ENCODE data around the gene LRP1.

LRP1 gene

DNA sequence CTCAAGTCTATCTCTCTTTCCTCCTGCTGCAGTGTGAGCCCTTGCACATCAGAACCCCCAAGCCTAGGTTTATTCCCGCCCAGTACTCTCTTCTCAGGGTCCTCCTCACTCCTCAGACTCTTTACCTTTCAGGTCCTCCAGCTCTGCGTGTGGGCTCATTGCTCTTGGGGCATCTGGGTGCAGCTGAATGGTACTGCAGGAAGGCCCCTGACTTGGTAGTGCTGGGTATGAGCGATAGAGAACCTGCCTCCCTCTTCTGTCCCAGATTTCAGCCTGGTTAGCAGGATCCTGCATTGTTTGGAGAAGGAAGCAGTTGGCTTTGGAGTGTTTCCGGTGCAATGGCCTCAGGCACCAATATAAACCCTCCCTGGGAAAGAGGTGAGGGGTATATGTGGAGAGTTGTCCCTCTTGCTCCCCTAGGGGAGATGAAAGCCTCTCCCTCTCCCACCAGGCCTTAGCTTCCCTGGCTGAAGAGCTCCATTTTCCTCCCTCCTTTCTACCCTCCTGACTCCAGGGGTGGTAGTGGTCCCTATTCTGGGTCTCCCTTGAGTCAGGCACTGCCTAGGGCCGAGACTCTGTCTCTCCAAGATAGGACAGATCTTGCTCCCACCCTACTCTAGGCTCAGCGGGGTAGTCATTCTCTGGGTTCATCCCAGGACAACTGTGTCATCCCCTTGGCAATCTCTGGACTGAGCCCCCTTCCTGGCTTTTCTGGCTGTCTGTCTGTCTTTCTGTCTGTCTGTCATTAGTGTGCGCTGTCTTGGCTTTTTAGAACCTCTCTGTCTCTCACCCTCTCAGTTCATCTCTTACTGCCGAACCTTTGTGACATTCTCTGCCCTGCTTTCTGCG is 3.8 kb downstream of the LRP1 start:
- Histone ChIP-seq H3K36me3 (ENCODE audit: control insufficient read depth, insufficient read depth, low read length, severe bottlenecking) (peaks cover 20% of the 10 kb centered on the region), H3K4me1 (ENCODE audit: control insufficient read depth, insufficient read depth, low read length) (peaks cover 63% of the 10 kb centered on the region), H3K9me3 (ENCODE audit: control insufficient read depth, low read length) (no peaks in the 10 kb centered on the region), H3K9ac (ENCODE audit: low read length) (peak overlapping the region; percentile 94), H3K4me3 (ENCODE audit: low read length) (peak overlapping the region; percentile 84), H3K27me3 (replicated peaks; ENCODE audit: control insufficient read depth, insufficient read depth, low read length) (no peaks in the 10 kb centered on the region)
- DNase-seq (ENCODE audit: low read depth) = peak; percentile 44

DNA sequence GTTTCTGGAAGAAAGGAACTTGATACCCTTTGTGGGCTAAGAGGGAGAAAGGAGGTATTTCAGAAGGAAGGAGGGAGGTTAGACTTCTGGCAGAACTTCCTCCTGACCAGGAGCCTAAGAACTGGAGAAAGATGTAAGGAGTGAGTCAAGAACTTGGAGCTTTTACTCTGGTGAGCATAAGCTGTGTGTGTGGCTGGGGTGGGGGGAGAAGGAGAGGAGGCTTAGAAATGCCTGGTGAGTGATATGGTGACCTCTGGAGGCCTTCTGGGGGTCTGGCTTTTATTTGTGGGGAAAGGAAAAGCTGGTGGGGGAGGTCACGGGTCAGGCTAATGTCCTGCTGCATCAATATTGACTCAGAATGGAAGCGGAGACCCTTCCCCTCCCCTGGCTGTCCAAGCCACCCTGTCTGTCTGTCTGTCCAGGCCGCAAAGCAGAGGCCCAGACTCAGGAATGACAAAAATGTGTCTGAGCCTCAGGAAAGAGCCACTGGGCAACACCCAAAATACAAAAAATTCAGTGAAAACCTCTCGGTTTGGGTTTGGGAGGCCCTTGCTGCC is 4.8 kb downstream of the LRP1 start:
- Histone ChIP-seq H3K36me3 (ENCODE audit: control insufficient read depth, insufficient read depth, low read length, severe bottlenecking) (peaks cover 25% of the 10 kb centered on the region), H3K9me3 (ENCODE audit: control insufficient read depth, low read length) (no peaks in the 10 kb centered on the region), H3K4me3 (ENCODE audit: low read length) (peak overlapping the region; percentile 84), H3K9ac (ENCODE audit: low read length) (peak overlapping the region; percentile 94), H3K27me3 (replicated peaks; ENCODE audit: control insufficient read depth, insufficient read depth, low read length) (no peaks in the 10 kb centered on the region), H3K4me1 (ENCODE audit: control insufficient read depth, insufficient read depth, low read length) (peaks cover 70% of the 10 kb centered on the region)
- peak; percentile 67 for DNase-seq (ENCODE audit: low read depth)

DNA sequence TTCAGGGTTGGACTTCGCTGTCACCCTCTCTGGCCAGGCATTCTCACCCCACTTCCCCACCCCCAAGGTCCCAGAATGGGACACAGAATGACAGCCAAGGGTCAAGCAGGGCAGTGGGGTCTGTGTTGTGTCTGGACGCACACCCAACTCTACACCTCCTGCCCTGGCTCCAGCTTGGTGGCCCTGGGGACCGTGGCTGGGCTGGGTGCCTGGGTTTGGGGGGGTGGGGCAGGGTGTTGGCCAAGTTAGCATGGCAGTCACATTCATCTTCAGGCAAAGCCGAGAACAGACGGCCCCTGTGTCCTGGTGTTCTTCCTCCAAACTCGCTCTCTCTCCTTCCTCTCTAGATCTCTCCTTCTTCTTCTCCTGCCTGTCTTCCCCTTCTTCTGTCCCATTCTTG is 5.6 kb downstream of the LRP1 start:
- DNase-seq (ENCODE audit: low read depth) = peak; percentile 38
- H3K36me3 ChIP-seq (ENCODE audit: control insufficient read depth, insufficient read depth, low read length, severe bottlenecking) = peaks cover 31% of the 10 kb centered on the region
- H3K4me1 ChIP-seq (ENCODE audit: control insufficient read depth, insufficient read depth, low read length) = peaks cover 78% of the 10 kb centered on the region
- H3K4me3 ChIP-seq (ENCODE audit: low read length) = peak overlapping the region; percentile 77
- no peaks in the 10 kb centered on the region for H3K27me3 ChIP-seq (replicated peaks; ENCODE audit: control insufficient read depth, insufficient read depth, low read length)
- H3K9ac ChIP-seq (ENCODE audit: low read length) = peak overlapping the region; percentile 91
- no peaks in the 10 kb centered on the region for H3K9me3 ChIP-seq (ENCODE audit: control insufficient read depth, low read length)

DNA sequence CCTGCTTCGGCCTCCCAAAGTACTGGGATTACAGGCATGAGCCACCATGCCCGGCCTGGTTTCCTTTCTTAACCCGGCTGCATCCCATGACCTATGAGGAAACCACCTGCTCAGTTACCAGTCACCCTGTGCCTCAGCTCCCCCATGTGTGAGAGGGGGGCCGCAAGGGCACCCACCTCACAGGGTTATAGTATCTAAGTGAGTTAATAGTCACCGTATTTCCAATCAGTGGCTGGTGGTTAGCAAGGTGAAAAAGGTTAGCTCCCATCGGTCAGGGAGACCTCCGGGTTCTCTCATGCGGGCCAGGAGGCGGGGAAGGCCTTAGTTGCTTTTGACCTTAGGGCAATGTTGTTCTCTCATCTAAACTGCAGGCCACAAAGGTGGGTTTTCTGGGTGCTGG is 6.7 kb downstream of the LRP1 start:
- H3K27me3 ChIP-seq (replicated peaks; ENCODE audit: control insufficient read depth, insufficient read depth, low read length) = no peaks in the 10 kb centered on the region
- peaks cover 88% of the 10 kb centered on the region for H3K4me1 ChIP-seq (ENCODE audit: control insufficient read depth, insufficient read depth, low read length)
- peaks cover 41% of the 10 kb centered on the region for H3K36me3 ChIP-seq (ENCODE audit: control insufficient read depth, insufficient read depth, low read length, severe bottlenecking)
- peak overlapping the region; percentile 61 for H3K4me3 ChIP-seq (ENCODE audit: low read length)
- no peaks in the 10 kb centered on the region for H3K9me3 ChIP-seq (ENCODE audit: control insufficient read depth, low read length)
- DNase-seq (ENCODE audit: low read depth) = peak; percentile 15
- H3K9ac ChIP-seq (ENCODE audit: low read length) = peak overlapping the region; percentile 91

DNA sequence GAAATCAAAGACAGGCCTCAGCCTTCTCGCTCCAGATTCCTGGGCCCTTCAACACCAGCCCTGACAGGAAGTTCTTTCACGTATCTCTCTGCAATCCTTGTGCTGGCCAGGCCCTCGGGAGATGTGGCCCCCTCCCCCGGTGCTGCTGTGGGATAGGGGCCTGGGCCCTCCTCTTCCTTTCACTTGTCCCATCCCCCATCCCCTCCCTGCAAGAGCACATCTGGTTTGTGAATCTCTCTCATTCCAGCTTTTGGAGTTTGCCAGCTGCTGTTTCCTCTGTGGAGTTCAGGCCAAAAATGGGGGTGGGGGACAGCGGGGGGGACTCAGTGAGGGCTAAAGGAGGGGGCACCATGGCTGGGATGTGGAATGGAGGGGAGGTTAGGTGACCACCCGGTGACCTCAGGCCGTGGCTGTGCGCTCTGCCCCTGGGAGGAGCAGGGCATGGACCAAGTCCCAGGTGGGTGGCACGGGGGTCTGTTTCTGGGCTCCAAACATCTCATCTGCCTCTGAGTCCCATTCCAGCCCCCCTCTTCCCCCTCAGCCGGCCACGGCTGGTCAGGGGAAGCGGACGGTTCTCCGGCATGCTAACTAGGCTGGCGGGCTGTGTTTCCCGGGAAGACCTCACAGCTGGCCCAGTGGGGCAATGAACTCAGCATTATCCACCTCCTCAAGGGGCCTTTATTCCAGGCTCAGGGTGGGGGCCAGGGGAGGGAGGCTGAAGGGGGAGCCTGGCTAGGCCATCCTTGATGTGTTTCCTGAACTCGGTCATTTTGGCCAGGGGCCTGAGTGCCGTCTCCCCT is 7.4 kb downstream of the LRP1 start:
- no peaks in the 10 kb centered on the region for H3K27me3 ChIP-seq (replicated peaks; ENCODE audit: control insufficient read depth, insufficient read depth, low read length)
- peak overlapping the region; percentile 91 for H3K9ac ChIP-seq (ENCODE audit: low read length)
- H3K4me3 ChIP-seq (ENCODE audit: low read length) = peak overlapping the region; percentile 61
- DNase-seq (ENCODE audit: low read depth) = peak; percentile 68
- H3K36me3 ChIP-seq (ENCODE audit: control insufficient read depth, insufficient read depth, low read length, severe bottlenecking) = peaks cover 46% of the 10 kb centered on the region
- peaks cover 94% of the 10 kb centered on the region for H3K4me1 ChIP-seq (ENCODE audit: control insufficient read depth, insufficient read depth, low read length)
- no peaks in the 10 kb centered on the region for H3K9me3 ChIP-seq (ENCODE audit: control insufficient read depth, low read length)

DNA sequence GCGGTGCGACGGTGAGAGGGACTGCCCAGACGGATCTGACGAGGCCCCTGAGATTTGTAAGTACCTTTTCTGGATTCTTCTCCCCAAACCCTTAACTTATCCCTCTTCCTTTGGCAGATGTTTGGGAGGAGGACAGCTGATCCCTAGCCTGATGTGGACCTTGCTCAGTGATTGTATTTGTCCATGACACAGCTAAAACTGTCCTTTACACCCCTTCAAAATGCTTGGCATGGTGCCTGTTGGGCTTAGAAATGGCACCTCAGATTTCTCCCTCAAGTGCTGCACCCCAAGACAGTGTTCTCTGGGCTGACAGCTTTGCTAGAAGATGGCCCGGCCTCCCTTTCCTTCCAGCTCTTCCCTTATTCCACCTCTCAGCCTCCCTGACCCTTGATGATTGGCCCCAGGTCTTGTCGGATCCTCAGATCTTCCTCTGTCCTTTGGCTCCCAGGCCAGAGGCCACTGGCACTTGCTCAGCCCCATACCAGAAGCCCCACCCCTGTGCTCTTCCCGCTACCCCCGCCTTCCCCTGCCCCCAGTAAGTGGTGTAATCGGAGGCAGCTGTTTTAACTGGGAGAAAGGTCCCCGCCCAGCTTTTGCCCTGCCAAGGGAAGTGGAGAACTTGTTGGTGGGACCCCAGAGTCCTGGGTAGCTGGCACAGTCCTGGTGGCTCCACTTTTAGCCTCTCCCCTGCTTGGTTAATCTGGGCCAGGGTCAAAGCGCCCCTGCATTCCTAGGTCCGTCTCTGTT is 10.4 kb downstream of the LRP1 start:
- H3K9me3 ChIP-seq (ENCODE audit: control insufficient read depth, low read length) = no peaks in the 10 kb centered on the region
- peak; percentile 41 for DNase-seq (ENCODE audit: low read depth)
- peak overlapping the region; percentile 42 for H3K4me3 ChIP-seq (ENCODE audit: low read length)
- peaks cover 96% of the 10 kb centered on the region for H3K4me1 ChIP-seq (ENCODE audit: control insufficient read depth, insufficient read depth, low read length)
- H3K36me3 ChIP-seq (ENCODE audit: control insufficient read depth, insufficient read depth, low read length, severe bottlenecking) = peaks cover 58% of the 10 kb centered on the region
- H3K9ac ChIP-seq (ENCODE audit: low read length) = peak overlapping the region; percentile 91
- H3K27me3 ChIP-seq (replicated peaks; ENCODE audit: control insufficient read depth, insufficient read depth, low read length) = no peaks in the 10 kb centered on the region

DNA sequence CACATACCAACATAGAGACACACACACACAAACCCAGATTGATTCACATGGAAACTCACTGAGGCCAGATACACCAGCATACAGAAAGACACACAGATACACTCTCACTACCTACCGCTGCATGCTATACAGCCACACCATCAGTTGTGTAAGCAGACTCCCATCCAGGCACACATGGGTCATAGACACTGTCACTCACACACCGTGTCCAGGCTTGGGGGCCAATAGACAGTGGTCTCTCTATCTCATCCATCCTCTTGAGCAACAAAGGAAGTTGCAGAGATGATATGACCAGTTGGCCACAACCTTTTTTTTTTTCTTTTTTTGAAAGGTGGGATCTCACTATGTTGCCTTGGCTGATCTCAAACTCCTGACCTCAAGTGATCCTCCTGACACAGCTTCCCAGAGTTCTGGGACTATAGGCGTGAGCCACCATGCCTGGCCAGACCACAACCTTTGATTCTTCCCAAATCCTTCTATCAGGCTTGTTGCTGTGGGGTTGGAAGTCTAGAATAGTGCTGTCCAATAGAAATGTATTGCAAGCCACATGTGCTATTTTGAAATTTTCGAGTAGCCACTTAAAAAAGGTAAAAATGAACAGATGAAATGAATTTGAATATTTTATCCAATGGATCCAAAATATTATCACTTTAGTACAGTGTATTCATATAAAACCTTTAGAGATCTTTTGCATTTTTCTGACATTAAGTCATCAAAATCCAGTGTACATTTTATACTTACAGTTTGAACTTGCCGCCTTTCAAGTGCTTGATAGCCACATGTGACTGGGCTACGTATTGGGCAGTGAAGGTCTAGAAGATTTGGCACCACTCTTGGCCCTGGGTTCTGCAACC is 11.7 kb downstream of the LRP1 start:
- peak overlapping the region; percentile 80 for H3K9ac ChIP-seq (ENCODE audit: low read length)
- H3K9me3 ChIP-seq (ENCODE audit: control insufficient read depth, low read length) = no peaks in the 10 kb centered on the region
- H3K36me3 ChIP-seq (ENCODE audit: control insufficient read depth, insufficient read depth, low read length, severe bottlenecking) = peaks cover 72% of the 10 kb centered on the region
- peak overlapping the region; percentile 8 for H3K4me3 ChIP-seq (ENCODE audit: low read length)
- peaks cover 97% of the 10 kb centered on the region for H3K4me1 ChIP-seq (ENCODE audit: control insufficient read depth, insufficient read depth, low read length)
- peak; percentile 64 for DNase-seq (ENCODE audit: low read depth)
- H3K27me3 ChIP-seq (replicated peaks; ENCODE audit: control insufficient read depth, insufficient read depth, low read length) = no peaks in the 10 kb centered on the region

DNA sequence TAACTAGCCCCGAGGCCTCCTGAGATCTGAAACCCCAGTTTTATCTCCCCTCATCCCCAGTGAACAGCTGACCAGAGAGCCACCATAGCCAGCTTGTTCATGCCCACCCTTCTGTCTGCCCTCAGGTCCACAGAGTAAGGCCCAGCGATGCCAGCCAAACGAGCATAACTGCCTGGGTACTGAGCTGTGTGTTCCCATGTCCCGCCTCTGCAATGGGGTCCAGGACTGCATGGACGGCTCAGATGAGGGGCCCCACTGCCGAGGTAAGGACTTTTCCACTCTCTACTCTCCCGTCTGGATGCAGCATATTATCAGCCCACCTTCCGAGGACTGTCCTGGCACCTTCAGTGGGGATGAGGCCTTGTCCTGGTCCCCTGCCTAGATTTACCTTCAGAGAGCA is 13.0 kb downstream of the LRP1 start:
- DNase-seq (ENCODE audit: low read depth) = no peak
- Histone ChIP-seq H3K9me3 (ENCODE audit: control insufficient read depth, low read length) (no peaks in the 10 kb centered on the region), H3K9ac (ENCODE audit: low read length) (peak overlapping the region; percentile 89), H3K4me3 (ENCODE audit: low read length) (no peak overlapping the region), H3K27me3 (replicated peaks; ENCODE audit: control insufficient read depth, insufficient read depth, low read length) (no peaks in the 10 kb centered on the region), H3K36me3 (ENCODE audit: control insufficient read depth, insufficient read depth, low read length, severe bottlenecking) (peaks cover 84% of the 10 kb centered on the region), H3K4me1 (ENCODE audit: control insufficient read depth, insufficient read depth, low read length) (peaks cover 97% of the 10 kb centered on the region)

DNA sequence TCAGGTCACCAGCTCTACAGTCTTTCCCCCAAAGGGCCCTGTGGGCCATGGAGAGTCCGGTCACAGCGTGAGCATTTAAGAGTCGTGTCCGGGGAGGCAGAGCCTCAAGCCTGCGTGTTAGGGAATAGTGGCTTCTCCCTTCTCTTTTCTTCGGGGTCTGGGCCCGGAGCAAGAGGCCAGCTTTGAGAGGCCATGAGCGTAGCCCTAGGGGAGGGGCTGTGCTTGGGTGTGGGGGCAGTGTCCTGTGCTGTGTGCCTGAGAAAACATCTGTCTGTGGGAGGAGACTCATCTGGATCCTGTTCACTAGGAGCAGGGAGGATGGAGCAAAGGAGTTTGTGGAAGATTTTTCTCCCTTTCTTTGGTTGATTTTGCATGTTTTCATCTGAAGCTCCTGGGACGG is 13.8 kb downstream of the LRP1 start:
- Histone ChIP-seq H3K27me3 (replicated peaks; ENCODE audit: control insufficient read depth, insufficient read depth, low read length) (no peaks in the 10 kb centered on the region), H3K9ac (ENCODE audit: low read length) (peak overlapping the region; percentile 89), H3K9me3 (ENCODE audit: control insufficient read depth, low read length) (no peaks in the 10 kb centered on the region), H3K4me1 (ENCODE audit: control insufficient read depth, insufficient read depth, low read length) (peaks cover 97% of the 10 kb centered on the region), H3K4me3 (ENCODE audit: low read length) (peak overlapping the region; percentile 31), H3K36me3 (ENCODE audit: control insufficient read depth, insufficient read depth, low read length, severe bottlenecking) (peaks cover 92% of the 10 kb centered on the region)
- no peak for DNase-seq (ENCODE audit: low read depth)

DNA sequence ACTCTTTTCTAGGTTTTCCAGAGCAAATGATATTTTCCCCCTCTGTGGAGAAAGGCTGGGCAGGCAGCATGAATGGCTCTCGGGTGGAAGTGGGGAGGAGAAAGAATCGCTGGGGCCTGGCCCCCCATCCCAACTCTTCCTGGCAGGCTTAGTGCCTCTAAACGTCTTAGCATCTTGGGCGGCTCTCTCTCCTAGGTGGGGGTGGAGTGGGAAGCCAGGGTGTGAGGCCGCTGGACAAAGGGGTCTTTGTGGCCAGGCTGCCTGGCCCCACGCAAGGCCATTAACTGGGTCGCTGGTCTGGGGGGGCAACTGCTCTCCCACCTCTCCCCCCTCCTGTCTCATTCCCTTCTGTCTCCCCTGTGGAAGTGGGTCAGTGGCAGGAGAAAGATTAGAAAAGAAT is 14.4 kb downstream of the LRP1 start:
- Histone ChIP-seq H3K36me3 (ENCODE audit: control insufficient read depth, insufficient read depth, low read length, severe bottlenecking) (peaks cover 93% of the 10 kb centered on the region), H3K9ac (ENCODE audit: low read length) (peak overlapping the region; percentile 89), H3K27me3 (replicated peaks; ENCODE audit: control insufficient read depth, insufficient read depth, low read length) (no peaks in the 10 kb centered on the region), H3K4me3 (ENCODE audit: low read length) (no peak overlapping the region), H3K9me3 (ENCODE audit: control insufficient read depth, low read length) (no peaks in the 10 kb centered on the region), H3K4me1 (ENCODE audit: control insufficient read depth, insufficient read depth, low read length) (peaks cover 97% of the 10 kb centered on the region)
- DNase-seq (ENCODE audit: low read depth) = no peak

Measured in adipocyte (in vitro differentiated cells).